22Rv1 (cell line): ENCODE data around the gene NRARP.

ENCODE experiments used
- ZFX ChIP-seq: fragments of 450-650 bp; IDR thresholded peaks from 2 replicates; pipeline ENCODE4 v1.6.1; 2017; ENCODE audit warnings: antibody characterized with exemption, borderline replicate concordance
- TF ChIP-seq, protein P1 (sequence below): fragments of 450-650 bp; IDR thresholded peaks from 2 replicates; pipeline ENCODE4 v1.5.1; 2017; ENCODE audit warnings: mild to moderate bottlenecking

- TF ChIP-seq, protein P1, sequence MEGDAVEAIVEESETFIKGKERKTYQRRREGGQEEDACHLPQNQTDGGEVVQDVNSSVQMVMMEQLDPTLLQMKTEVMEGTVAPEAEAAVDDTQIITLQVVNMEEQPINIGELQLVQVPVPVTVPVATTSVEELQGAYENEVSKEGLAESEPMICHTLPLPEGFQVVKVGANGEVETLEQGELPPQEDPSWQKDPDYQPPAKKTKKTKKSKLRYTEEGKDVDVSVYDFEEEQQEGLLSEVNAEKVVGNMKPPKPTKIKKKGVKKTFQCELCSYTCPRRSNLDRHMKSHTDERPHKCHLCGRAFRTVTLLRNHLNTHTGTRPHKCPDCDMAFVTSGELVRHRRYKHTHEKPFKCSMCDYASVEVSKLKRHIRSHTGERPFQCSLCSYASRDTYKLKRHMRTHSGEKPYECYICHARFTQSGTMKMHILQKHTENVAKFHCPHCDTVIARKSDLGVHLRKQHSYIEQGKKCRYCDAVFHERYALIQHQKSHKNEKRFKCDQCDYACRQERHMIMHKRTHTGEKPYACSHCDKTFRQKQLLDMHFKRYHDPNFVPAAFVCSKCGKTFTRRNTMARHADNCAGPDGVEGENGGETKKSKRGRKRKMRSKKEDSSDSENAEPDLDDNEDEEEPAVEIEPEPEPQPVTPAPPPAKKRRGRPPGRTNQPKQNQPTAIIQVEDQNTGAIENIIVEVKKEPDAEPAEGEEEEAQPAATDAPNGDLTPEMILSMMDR: no peak
- TF ChIP-seq ZFX: no peak
Observed at GRCh38 chr9:137333016-137333671, 31.1 kb upstream of the NRARP start.
